Tongue (tissue), 2 donors: ENCODE results near the gene TMEM255A. TPM values are rescaled to one million over a fixed set of nuclear protein-coding genes. Genes with fewer than 3 reads are reported as not detected.
"Not testable (repeated sequence)": the region's sequence is repeated elsewhere in the genome, so short reads cannot be mapped to it uniquely, and the experiment has no call there.

Experiments used
- DNase-seq: peaks from one replicate; pipeline ENCODE4 v3.0.0-alpha.2; 2015
- total RNA-seq: library from RNA; depleted of rRNA; stranded (reverse); fragments of >200 nt; gene quantifications from one replicate; pipeline ENCODE4 v1.2.3, GENCODE V29; 2014

The TMEM255A gene
- 6.7 TPM for total RNA-seq

GRCh38 chrX:120310861-120311726, at the start of gene TMEM255A:
Gene TMEM255A (minus strand): TSS chrX:120311461. CDS start chrX:120311309, 152 bp downstream.
- peak; percentile 57 for DNase-seq

DNA sequence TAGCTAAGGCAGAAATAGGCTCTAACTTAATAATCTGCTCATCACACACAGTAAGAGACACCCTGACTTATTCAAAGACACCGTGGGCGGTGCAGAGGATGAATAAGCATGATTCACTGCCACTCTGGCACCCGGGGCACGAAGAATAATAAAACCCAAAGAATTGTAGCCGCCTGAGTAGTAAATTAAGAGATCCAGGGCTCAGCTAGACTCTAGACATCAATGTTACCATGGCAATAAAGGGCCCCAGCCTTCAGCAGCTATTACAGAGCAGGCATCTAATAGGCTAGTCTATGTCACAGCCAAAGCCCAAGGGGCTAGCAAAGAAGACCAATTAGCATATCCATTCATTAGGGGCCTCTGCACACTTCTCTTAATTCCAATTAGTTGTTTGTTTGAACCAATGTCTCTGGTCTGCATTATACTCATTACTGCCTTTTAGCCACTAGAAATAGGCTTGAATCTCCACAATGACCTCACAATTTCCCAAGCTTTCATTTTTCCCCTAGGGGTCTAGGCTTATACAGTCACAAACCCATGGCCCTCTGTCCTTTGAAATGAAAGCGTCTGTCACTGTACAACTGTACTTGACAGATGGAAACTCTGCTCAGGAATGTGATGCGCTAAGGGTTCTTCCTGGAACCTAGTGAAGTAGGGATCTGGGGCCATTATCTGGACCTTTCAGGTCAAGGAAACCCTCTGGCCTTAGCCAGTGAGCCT, 47.6 kb upstream of the TMEM255A start:
- DNase-seq = no peak

DNA sequence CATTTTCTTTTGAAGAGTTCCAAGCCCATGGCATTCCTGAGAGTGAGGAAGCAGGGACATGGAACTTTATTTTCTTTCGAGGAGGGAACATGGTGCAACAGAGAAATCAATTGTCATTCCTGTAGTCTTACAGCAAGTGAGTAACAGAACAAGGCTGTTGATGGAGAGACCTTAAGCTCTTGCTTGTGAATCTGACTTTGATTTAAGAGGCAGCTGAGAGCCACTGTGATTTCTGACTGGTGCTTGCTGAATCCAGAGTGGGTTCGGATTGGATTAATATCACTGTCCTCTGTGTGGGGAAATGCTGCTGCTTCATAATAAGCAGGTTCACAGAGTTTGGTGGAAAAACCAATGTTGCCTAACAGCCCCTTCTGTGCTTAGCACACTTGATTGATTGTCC, 45.9 kb upstream of the TMEM255A start:
- DNase-seq = no peak

- DNase-seq = no peak
These were observed 44.8 kb upstream of the TMEM255A start for GRCh38 chrX:120356084-120356483.

GRCh38 chrX:120350450-120351138, 39.3 kb upstream of the TMEM255A start:
- no peak for DNase-seq

DNA sequence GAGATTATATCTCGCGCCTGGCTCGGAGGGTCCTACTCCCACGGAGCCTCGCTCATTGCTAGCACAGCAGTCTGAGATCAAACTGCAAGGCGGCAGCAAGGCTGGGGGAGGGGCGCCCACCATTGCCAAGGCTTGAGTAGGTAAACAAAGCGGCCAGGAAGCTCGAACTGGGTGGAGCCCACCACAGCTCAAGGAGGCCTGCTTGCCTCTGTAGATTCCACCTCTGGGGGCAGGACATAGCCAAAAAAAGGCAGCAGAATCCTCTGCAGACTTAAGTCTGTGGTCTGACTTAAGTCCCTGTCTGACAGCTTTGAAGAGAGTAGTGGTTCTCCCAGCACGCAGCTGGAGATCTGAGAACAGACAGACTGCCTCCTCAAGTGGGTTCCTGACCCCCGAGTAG, 33.3 kb upstream of the TMEM255A start:
- not testable (repeated sequence) for DNase-seq

DNA sequence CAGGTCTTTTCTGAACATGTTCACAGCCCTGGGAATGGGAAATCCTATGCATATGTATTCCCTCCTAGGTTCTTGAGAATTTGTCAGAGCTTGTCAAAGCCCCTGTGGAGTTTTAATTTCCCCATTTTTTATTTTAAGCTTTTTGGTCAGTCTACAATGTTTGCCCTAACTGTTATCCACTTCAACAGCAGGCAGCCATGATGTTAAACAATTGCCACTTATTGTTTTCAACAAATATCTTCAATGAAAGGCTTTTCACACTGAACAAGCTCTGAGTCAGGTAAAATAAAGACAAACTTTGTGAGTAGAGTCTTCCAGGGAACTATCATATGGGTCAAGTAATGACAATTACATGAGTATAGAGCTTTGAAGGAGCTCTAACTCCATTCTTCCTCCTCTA, 25.6 kb upstream of the TMEM255A start:
- no peak for DNase-seq

- no peak for DNase-seq
These were observed 24.0 kb upstream of the TMEM255A start for GRCh38 chrX:120335289-120335688.

GRCh38 chrX:120334603-120335002, 23.3 kb upstream of the TMEM255A start:
- DNase-seq = no peak

DNA sequence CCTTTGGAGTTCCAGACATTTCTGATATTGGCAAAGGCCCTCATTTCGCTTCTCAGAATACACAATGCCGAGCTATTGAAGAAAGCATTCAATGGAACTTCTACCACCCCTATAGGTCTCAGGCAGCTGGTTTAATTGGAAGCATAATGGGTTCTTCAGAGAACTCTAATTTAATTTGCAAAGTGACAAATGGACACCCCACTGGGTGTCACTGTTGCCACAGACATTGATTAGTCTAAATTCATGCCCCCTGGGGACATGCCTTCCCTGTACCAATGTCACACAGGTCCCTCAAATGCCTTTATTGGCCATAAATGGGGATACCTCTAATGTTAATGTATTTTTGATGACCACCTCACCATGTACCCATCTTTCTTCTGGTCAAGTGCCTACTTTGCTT, 22.9 kb upstream of the TMEM255A start:
- no peak for DNase-seq

- DNase-seq = no peak
These were observed 21.1 kb upstream of the TMEM255A start for GRCh38 chrX:120332394-120332793.

DNA sequence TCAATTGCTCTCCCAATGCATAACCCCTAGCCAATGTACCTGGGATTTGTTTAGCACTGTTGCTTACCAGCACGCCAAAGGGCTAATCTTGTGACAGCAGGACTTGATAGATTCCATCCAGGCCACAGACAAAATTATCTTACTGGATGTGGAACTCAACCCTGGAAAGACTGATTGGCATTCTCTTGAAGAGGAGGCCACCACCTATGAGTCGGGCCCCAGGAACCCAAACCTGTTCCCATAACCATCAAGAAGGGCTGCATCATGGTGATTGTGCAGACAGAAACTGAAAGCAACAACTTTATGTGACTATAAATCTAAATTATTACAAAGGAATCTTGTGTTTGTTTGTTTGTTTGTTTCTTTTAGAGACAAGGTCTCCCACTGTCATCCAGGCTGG, 19.9 kb upstream of the TMEM255A start:
- no peak for DNase-seq

DNA sequence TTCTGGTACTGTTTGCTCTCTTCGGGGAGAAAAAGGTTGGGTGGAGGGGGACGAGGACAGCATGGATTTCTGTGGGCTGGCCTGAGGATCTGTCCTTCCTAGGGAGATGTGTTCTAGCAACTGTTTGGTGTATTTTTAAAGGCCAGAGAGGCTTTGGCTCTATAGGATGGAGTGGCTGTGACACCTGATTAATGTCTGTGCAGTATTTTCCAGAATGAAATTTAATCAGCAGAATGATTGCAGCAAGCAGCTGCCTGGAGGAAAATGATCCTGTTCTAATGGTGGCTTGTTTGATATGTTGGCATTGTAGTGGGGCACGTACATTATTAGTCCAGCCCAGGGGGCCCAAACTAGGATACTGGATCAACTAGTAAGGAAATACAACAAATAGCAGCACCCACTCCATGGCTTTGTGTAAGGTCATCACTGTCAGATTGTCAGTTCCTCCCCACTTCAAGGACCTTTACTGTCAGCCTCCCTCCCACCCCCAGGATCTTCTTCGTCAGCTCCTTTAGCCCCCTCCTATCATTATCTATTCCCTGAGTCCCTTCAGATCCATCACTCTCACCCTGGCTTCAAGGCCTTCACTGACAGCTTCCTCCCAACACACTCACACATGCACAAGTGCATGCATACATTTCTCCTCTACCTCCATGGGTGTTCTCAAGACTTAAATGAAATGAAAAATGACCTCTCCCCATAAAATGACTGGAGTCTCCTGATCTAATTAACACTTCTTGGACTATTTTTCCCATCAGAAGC, 10.4 kb upstream of the TMEM255A start:
- peak; percentile 69 for DNase-seq

DNA sequence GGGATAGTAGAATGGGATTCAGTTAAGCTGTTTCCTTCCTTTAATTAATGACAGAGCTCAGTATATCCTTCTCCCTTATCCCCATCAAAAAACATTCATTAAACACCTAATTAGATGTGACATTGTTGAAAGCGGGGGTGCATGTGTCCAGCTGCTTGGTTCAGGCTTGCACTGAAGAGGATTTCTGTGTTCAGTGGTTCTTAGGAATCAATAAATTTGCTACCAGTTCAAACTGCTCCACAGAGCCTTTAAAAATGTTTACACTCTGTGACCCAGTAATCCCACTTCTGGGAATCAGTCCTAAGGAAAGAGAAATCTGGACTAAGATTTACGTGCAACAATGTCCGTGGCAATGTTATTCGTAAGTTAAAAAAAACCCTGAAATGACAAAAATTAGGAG, 7.2 kb upstream of the TMEM255A start:
- DNase-seq = no peak

DNA sequence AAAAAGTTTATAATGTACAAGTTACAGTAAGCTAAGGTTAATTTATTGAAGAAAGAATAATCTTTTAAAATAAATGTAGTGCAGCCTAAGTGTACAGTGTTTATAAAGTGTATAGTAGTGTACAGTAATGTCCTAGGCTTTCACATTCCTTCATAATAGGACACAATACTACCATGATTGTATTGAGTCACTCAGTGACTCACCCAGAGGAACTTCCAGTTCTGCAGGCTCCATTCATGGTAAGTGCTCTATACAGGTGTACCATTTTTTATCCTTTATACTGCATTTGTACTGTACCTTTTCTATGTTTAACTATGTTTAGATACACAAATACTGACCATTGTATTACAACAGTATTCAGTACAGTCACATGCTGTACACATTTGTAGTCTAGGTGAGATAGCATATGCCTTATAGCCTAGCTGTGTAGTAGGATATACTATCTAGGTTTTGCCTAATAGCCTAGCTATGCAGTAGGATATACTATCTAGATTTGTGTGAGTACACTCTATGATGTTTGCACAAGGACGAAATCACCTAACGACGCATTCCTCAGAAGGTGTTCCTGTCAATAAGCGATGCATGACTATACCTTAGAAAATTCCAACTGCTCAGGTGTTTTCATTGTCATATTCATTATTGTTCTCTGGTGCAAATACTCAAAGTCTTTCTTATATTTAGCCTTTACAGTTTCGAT, 5.5 kb upstream of the TMEM255A start:
- DNase-seq = no peak

DNA sequence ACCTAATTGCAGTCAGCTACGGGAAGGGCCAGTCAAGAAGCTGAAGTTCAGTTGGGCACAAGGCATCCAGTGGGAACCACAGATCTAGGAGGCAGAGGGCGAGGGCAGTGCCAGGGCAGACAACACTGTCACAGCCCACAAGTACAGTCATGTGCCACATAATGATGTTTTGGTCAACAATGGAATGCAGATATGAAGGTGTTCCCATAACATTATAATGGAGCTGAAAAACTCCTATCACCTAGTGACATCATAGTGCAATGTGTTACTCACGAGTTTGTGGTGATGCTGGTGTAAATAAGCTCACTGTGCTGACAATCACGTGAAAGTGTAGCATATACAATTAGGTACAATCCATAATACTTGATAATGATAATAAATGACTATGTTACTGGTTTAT, 4.5 kb upstream of the TMEM255A start:
- no peak for DNase-seq

- DNase-seq = peak; percentile 17
These were observed 434 bp upstream of the TMEM255A start for GRCh38 chrX:120311727-120312063.

GRCh38 chrX:120309873-120310705, 1.2 kb downstream of the TMEM255A start:
- peak; percentile 37 for DNase-seq

DNA sequence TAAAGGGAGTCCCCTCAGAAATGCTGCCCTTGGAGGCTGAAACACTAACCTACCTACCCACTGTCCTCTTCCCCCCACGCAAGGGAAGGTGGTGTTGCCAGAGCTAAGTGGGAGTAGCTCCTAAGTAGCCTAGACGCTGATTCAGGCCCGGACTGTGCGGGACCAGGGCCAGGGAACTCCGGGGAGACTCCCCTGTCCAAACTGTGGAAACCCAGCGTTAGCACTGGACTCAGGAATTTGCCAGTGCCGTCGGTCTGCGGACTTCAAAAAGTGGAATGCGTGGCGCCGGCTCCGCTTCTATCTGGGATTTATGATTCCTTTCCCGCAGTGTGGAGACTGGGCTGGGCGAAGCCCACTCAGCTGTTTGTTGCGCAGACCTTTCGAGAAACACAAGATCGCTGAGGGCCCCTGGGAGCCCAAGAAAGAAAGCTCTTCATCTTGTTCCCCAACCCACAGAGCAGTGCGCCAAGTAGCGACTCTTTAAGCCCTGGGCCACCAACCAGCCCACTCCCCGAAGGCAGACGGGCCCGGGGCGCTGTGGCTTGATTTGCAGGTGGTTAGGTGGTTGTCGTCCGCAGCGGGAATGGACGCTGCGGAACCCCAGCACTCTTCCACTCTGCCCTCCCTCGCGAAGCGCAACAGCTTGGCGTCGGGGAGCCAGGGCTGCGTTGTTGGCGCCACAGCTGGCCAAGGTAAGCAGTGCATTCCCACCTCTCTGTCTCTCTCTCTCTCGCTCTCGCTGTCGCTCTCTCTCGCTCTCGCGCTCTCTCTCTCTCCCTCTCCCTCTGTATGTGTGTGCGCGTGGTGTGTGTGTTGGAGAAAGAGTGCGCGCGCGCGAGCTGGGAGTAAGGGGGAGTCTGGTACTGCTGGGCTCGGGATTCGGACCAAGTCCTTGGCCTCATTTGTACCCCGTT, 2.0 kb downstream of the TMEM255A start:
- DNase-seq = peak; percentile 79

DNA sequence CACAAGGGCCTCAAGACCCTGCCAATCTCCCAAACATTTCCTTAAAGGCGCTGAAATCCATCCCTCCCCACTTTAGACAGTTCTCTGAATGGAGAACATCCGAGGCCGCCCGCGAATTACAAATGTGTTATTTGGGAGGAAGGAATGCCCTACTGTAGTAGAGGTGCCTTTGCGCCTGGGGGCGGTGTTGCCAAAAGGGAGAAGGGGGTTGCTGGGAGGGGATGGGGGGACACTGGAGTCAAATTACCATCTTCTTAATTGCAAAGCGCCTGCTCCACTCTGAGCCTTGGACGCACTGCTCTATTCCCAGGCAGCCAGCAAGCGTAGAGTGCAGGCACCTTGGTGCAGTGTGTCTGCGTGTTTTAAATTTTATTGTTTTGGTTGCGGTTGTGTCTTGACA, 2.7 kb downstream of the TMEM255A start:
- DNase-seq = peak; percentile 68
